Glutamatergic neuron (in vitro differentiated cells): ENCODE results near the gene LAPTM4A. TPM values are rescaled to one million over a fixed set of nuclear protein-coding genes. Genes with fewer than 3 reads are reported as not detected.

Source experiments
- DNase-seq: peaks from one replicate; pipeline ENCODE4 v3.0.0; 2022
- H3K27ac Mint-ChIP-seq: one replicate; pipeline ENCODE4 v1.8.0; 2020; ENCODE audit warnings: mild to moderate bottlenecking, mixed read lengths, inconsistent platforms; ENCODE audit not compliant: unreplicated experiment
- H3K27me3 Mint-ChIP-seq: one replicate; pipeline ENCODE4 v1.8.0; 2020; ENCODE audit warnings: mild to moderate bottlenecking, moderate library complexity, mixed read lengths, inconsistent platforms; ENCODE audit not compliant: unreplicated experiment
- H3K36me3 Mint-ChIP-seq: one replicate; pipeline ENCODE4 v1.8.0; 2020; ENCODE audit warnings: mild to moderate bottlenecking, mixed read lengths, inconsistent platforms; ENCODE audit not compliant: unreplicated experiment
- H3K4me1 Mint-ChIP-seq: one replicate; pipeline ENCODE4 v1.8.0; 2020; ENCODE audit warnings: mild to moderate bottlenecking, low read depth, mixed read lengths, inconsistent platforms; ENCODE audit not compliant: unreplicated experiment
- H3K4me3 Mint-ChIP-seq: one replicate; pipeline ENCODE4 v1.8.0; 2020; ENCODE audit warnings: mild to moderate bottlenecking, mixed read lengths, inconsistent platforms; ENCODE audit not compliant: unreplicated experiment
- H3K9me3 Mint-ChIP-seq: one replicate; pipeline ENCODE4 v1.8.0; 2020; ENCODE audit warnings: mild to moderate bottlenecking, moderate library complexity, mixed read lengths, inconsistent platforms; ENCODE audit not compliant: unreplicated experiment
- CTCF ChIP-seq: fragments of 200-600 bp; sonication (generic); IDR thresholded peaks from one replicate; pipeline ENCODE4 v1.5.0; 2021; ENCODE audit not compliant: partially characterized antibody, unreplicated experiment
- total RNA-seq: library from RNA; stranded (reverse); fragmentation: NEBNext Ultra II Directional; extraction: Animal tissue kit (Norgen Biotek cat#: 25700); gene quantifications from one replicate; pipeline ENCODE4 v1.2.1, GENCODE V29; 2021; ENCODE audit not compliant: unreplicated experiment

Gene LAPTM4A
- total RNA-seq, 1 donor from 2014 or later, result 147 TPM

GRCh38 chr2:19987936-19988335, 63.5 kb downstream of the LAPTM4A start:
- Mint-ChIP-seq H3K9me3 (no peaks in the 10 kb centered on the region), H3K27ac (no peak overlapping the region), H3K36me3 (no peaks in the 10 kb centered on the region), H3K4me3 (no peak overlapping the region), H3K4me1 (peaks cover 6% of the 10 kb centered on the region), H3K27me3 (no peaks in the 10 kb centered on the region)
- no peak for DNase-seq
- TF ChIP-seq CTCF, result no peak

Other genes with a start within 250 kb of the LAPTM4A start
- gene TTC32, start 149.6 kb downstream of the LAPTM4A start, total RNA-seq, result 15.3 TPM
- gene WDR35, start 61.5 kb downstream of the LAPTM4A start, total RNA-seq, result 6.4 TPM
- gene MATN3, start 39.0 kb downstream of the LAPTM4A start, total RNA-seq, result 0.32 TPM
- 0.93 TPM for gene SDC1, start 173.5 kb upstream of the LAPTM4A start, total RNA-seq